ENCODE data around the gene TM9SF3.

DNA sequence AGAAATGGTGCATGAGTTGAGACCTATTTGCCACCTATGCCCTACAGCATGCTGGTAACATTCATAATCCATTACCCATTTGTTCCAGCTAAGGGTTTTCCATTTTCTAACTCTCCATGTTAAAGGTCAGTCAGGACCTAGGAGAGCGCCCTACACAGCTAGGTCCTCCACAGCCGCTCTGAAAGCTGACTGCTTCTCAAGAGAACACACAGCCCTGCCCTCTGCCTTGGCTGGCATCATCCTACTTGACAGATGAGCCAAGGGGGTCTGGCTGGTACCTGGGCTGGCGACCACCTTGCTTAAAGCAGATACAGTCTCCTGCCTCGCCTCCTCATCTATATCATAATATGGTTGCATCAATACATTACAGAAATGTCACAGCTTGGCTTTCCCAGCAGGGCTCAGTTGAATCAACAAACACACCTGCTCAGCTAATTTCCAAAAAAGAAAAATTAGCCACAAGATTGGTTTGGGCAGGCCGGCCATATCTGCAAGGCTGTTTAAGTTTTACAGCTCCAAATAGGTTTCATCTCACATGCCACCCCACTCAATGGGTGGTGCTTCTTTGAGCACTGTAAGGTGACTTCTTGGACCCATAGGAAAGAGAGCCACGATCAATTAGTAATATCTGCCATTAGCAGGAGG is 90.4 kb downstream of the TM9SF3 start:
- TF ChIP-seq EZH2 (IDR thresholded peaks at IDR 0.05; ENCODE audit: borderline replicate concordance, low read length) (no peak), CTCF (IDR thresholded peaks at IDR 0.05; ENCODE audit: low read length) (no peak)
